Lower lobe of right lung (tissue), 2 donors: Measurements from ENCODE around the gene HCST. TPM values are rescaled to one million over a fixed set of nuclear protein-coding genes. Genes with fewer than 3 reads are reported as not detected.

ENCODE experiments used
- ATAC-seq, 2 donors: fragments of 200-7000 bp; cut with Tn5 transposase; one replicate each; pipeline ENCODE4 v1.9.1; 2020 to 2022; ENCODE audit warnings: mild to moderate bottlenecking in 2 of 2, moderate library complexity in 2 of 2
- DNase-seq: peaks from one replicate; pipeline ENCODE4 v3.0.0-alpha.2; 2020
- H3K27ac ChIP-seq: fragments of 200-600 bp; one replicate; pipeline ENCODE4 v1.8.0; 2022
- H3K27me3 ChIP-seq: fragments of 200-600 bp; one replicate; pipeline ENCODE4 v1.8.0; 2022; ENCODE audit warnings: low read depth
- H3K36me3 ChIP-seq: fragments of 200-600 bp; one replicate; pipeline ENCODE4 v1.8.0; 2022; ENCODE audit warnings: mild to moderate bottlenecking
- H3K4me1 ChIP-seq: fragments of 200-600 bp; one replicate; pipeline ENCODE4 v1.8.0; 2022
- H3K4me3 ChIP-seq: fragments of 200-600 bp; one replicate; pipeline ENCODE4 v1.8.0; 2022; ENCODE audit warnings: mild to moderate bottlenecking
- H3K9me3 ChIP-seq: fragments of 200-600 bp; one replicate; pipeline ENCODE4 v1.8.0; 2022
- intact Hi-C: fragments of 100-400 bp; cut with DNase I; formaldehyde crosslinking; loops from one replicate; pipeline ENCODE4 v1.11.0; 2022
- total RNA-seq: library from RNA; stranded (reverse); fragmentation: NEBNext Ultra II Directional; extraction: Animal tissue kit (Norgen Biotek cat#: 25700); gene quantifications from one replicate; pipeline ENCODE4 v1.2.1, GENCODE V29; 2021
- TF ChIP-seq, protein P1 (sequence below): fragments of 200-600 bp; IDR thresholded peaks from one replicate; pipeline ENCODE4 v1.8.0; 2022; ENCODE audit warnings: antibody characterized with exemption, mild to moderate bottlenecking
- donor health status: DM: no; HTN: yes; CAD: no; lungs with severe emphysema.

The HCST gene
- total RNA-seq, 1 donor from 2014 or later = 43.3 TPM

- DNase-seq (no peak), ATAC-seq (no peak)
- Histone ChIP-seq H3K4me1 (peaks cover 18% of the 10 kb centered on the region), H3K4me3 (no peak overlapping the region), H3K27me3 (peaks cover 34% of the 10 kb centered on the region), H3K27ac (no peak overlapping the region), H3K36me3 (no peaks in the 10 kb centered on the region), H3K9me3 (no peaks in the 10 kb centered on the region)
- TF ChIP-seq, protein P1, sequence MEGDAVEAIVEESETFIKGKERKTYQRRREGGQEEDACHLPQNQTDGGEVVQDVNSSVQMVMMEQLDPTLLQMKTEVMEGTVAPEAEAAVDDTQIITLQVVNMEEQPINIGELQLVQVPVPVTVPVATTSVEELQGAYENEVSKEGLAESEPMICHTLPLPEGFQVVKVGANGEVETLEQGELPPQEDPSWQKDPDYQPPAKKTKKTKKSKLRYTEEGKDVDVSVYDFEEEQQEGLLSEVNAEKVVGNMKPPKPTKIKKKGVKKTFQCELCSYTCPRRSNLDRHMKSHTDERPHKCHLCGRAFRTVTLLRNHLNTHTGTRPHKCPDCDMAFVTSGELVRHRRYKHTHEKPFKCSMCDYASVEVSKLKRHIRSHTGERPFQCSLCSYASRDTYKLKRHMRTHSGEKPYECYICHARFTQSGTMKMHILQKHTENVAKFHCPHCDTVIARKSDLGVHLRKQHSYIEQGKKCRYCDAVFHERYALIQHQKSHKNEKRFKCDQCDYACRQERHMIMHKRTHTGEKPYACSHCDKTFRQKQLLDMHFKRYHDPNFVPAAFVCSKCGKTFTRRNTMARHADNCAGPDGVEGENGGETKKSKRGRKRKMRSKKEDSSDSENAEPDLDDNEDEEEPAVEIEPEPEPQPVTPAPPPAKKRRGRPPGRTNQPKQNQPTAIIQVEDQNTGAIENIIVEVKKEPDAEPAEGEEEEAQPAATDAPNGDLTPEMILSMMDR = no peak
- intact Hi-C loops = no loop called here
These were observed 30.7 kb upstream of the HCST start for GRCh38 chr19:35871611-35872010.

DNA sequence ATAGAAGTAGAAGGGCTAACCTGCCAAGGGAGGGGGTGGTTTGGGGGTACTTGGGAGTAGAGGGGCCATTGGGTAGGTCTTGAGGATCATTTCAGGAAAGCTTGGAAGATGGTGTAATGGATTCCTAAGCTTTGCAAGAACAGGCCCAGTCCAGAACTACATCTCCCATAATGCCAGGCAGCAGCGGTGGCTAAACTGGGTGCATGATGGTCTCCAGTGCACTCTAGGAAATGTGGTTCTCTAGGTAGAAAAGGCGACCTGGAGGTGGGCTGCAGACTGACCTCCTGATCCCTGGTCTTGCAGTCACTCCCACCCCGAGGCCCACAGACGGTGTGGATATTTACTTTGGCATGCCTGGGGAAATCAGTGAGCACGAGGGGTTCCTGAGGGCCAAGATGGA lies 30.1 kb upstream of the HCST start:
- intact Hi-C loops = no loop called here
- Histone ChIP-seq H3K4me3 (no peak overlapping the region), H3K36me3 (no peaks in the 10 kb centered on the region), H3K4me1 (peaks cover 18% of the 10 kb centered on the region), H3K9me3 (no peaks in the 10 kb centered on the region), H3K27me3 (peaks cover 34% of the 10 kb centered on the region), H3K27ac (no peak overlapping the region)
- TF ChIP-seq, protein P1 = no peak
- DNase-seq = no peak
- ATAC-seq = no peak

- Histone ChIP-seq H3K27ac (no peak overlapping the region), H3K36me3 (no peaks in the 10 kb centered on the region), H3K4me1 (peaks cover 9% of the 10 kb centered on the region), H3K27me3 (peaks cover 37% of the 10 kb centered on the region), H3K4me3 (no peak overlapping the region), H3K9me3 (no peaks in the 10 kb centered on the region)
- TF ChIP-seq, protein P1 = no peak
- ATAC-seq = no peak
- DNase-seq = no peak
- intact Hi-C loops = no loop called here
These were observed 27.9 kb upstream of the HCST start for GRCh38 chr19:35874392-35874930.

DNA sequence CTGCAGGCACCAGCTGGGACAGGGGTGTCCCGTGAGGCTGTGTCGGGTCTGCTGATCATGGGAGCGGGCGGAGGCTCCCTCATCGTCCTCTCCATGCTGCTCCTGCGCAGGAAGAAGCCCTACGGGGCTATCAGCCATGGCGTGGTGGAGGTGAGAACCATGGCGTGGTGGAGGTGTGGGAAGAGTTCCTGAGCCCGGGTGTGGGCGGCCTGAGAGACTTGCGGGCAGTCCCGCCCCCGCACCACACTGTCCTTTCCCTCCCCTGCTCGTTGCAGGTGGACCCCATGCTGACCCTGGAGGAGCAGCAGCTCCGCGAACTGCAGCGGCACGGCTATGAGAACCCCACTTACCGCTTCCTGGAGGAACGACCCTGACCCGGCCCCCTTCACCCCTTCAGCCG lies 23.3 kb upstream of the HCST start:
- intact Hi-C loops = no loop called here
- TF ChIP-seq, protein P1 = no peak
- ATAC-seq (no peak), DNase-seq (no peak)
- no peaks in the 10 kb centered on the region for H3K36me3 ChIP-seq
- H3K9me3 ChIP-seq = no peaks in the 10 kb centered on the region
- no peak overlapping the region for H3K27ac ChIP-seq
- no peak overlapping the region for H3K4me3 ChIP-seq
- peaks cover 4% of the 10 kb centered on the region for H3K4me1 ChIP-seq
- peaks cover 8% of the 10 kb centered on the region for H3K27me3 ChIP-seq

DNA sequence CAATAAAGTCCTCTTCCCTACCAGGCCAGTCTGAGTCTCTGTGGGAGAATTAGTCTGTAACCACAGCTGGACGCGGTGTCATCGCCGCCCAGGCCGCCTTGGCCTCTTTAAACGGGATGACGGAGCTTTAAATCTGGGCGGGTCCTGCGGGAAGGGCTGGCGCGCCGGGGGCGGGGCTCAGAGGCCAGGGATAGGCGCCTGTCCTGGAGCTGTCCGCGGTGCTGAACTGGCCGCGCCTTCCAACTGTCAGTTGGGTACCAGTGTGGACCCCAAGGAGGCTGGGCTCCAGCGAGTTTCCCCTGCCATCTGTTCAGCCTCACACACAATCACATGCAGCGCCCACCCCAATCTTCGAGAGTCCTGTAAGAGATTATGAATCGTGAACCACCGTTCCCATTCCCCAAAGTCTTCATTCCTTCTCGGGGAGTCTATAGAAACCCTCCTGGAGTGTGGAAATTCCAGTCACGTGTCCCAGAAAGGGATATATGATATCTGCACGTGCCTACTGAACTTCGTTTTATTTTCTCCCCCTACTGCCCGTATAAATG lies 22.5 kb upstream of the HCST start:
- Histone ChIP-seq H3K27ac (no peak overlapping the region), H3K4me3 (no peak overlapping the region), H3K4me1 (peaks cover 4% of the 10 kb centered on the region), H3K9me3 (no peaks in the 10 kb centered on the region), H3K27me3 (peaks cover 8% of the 10 kb centered on the region), H3K36me3 (no peaks in the 10 kb centered on the region)
- ATAC-seq = peak; percentile 93 to 94
- peak; percentile 93 for DNase-seq
- intact Hi-C loops = loop anchor here (5.0 kb wide), 1 partner anchor 52 kb away; no protein-coding TSS in a partner anchor
- TF ChIP-seq, protein P1 = no peak
